Measurements from ENCODE around the gene SERPINA4.

Gene SERPINA4

DNA sequence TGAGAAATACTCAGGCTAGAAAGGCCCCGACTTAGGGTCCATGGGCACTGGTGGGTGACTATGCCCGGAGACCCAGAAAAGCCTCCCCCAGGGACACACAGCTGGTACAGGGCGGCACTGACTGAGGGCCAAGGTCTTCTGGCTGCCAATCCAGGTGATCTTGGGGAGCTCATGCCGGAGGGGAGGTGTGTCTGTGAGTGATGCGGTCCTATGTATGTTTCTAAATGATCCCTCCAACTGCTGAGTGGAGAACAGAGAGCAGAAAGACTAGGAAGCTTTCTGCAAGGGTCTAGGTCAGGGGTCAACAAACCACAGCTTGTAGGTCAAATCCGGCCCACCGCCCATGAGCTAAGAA lies 391 bp downstream of the SERPINA4 start:
- H3K9ac ChIP-seq (ENCODE audit: insufficient read length, low read depth) = no peak overlapping the region
- TF ChIP-seq YY1 (IDR thresholded peaks at IDR 0.05; ENCODE audit: insufficient read depth, insufficient read length) (no peak), ZNF274 (IDR thresholded peaks at IDR 0.05; ENCODE audit: low read depth, low read length) (no peak), SUZ12 (IDR thresholded peaks at IDR 0.05; ENCODE audit: extremely low read depth, insufficient read depth, insufficient read length) (no peak)
- no peak for DNase-seq (ENCODE audit: low read depth, low spot score)
- no peaks in the 10 kb centered on the region for H3K27me3 ChIP-seq (ENCODE audit: insufficient read depth, insufficient read length)
- H3K4me1 ChIP-seq (ENCODE audit: insufficient read depth, insufficient read length) = no peaks in the 10 kb centered on the region
- peaks cover 13% of the 10 kb centered on the region; the same call in 1 of the 2 replicates for H3K9me3 ChIP-seq (ENCODE audit: insufficient read depth, low read length)
- H3K4me3 ChIP-seq (ENCODE audit: insufficient read length, low read depth) = no peak overlapping the region
- no peaks in the 10 kb centered on the region for H3K36me3 ChIP-seq (ENCODE audit: insufficient read depth, insufficient read length, low read length)

DNA sequence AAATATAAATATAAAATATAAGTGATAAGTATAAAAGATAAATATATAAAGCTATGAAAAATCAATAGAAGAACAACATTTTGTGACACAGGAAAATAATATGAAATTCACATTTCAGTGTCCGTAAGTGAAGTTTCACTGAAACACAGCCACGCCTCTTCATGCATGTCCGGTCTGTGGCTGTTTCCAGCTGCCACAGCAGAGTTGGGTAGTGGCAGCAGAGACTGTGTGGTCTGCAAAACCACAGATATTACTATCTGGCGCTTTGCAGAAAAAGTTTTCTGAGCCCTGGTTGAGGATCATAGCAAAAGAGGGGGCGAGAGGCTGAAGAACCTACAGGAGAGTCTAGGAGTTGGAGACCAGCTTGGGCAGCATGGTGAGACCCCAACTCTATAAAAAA lies 780 bp downstream of the SERPINA4 start:
- TF ChIP-seq YY1 (IDR thresholded peaks at IDR 0.05; ENCODE audit: insufficient read depth, insufficient read length) (no peak), ZNF274 (IDR thresholded peaks at IDR 0.05; ENCODE audit: low read depth, low read length) (no peak), SUZ12 (IDR thresholded peaks at IDR 0.05; ENCODE audit: extremely low read depth, insufficient read depth, insufficient read length) (no peak)
- Histone ChIP-seq H3K9ac (ENCODE audit: insufficient read length, low read depth) (no peak overlapping the region), H3K36me3 (ENCODE audit: insufficient read depth, insufficient read length, low read length) (no peaks in the 10 kb centered on the region), H3K4me1 (ENCODE audit: insufficient read depth, insufficient read length) (no peaks in the 10 kb centered on the region), H3K9me3 (ENCODE audit: insufficient read depth, low read length) (peaks cover 10% of the 10 kb centered on the region; the same call in 1 of the 2 replicates), H3K27me3 (ENCODE audit: insufficient read depth, insufficient read length) (no peaks in the 10 kb centered on the region), H3K4me3 (ENCODE audit: insufficient read length, low read depth) (no peak overlapping the region)
- no peak for DNase-seq (ENCODE audit: low read depth, low spot score)

GRCh38 chr14:94562941-94563883 lies 2.0 kb downstream of the SERPINA4 start:
- Histone ChIP-seq H3K4me1 (ENCODE audit: insufficient read depth, insufficient read length) (no peaks in the 10 kb centered on the region), H3K27me3 (ENCODE audit: insufficient read depth, insufficient read length) (no peaks in the 10 kb centered on the region), H3K4me3 (ENCODE audit: insufficient read length, low read depth) (no peak overlapping the region)

GRCh38 chr14:94564381-94564780 lies 3.1 kb downstream of the SERPINA4 start:
- DNase-seq (ENCODE audit: low read depth, low spot score) = no peak
- no peak for TF ChIP-seq YY1 (IDR thresholded peaks at IDR 0.05; ENCODE audit: insufficient read depth, insufficient read length)
- no peak for TF ChIP-seq ZNF274 (IDR thresholded peaks at IDR 0.05; ENCODE audit: low read depth, low read length)
- no peak for TF ChIP-seq SUZ12 (IDR thresholded peaks at IDR 0.05; ENCODE audit: extremely low read depth, insufficient read depth, insufficient read length)

More at GRCh38 chr14:94562941-94563883, 2.0 kb downstream of the SERPINA4 start:
- Histone ChIP-seq H3K9me3 (ENCODE audit: insufficient read depth, low read length) (no peaks in the 10 kb centered on the region), H3K9ac (ENCODE audit: insufficient read length, low read depth) (no peak overlapping the region), H3K36me3 (ENCODE audit: insufficient read depth, insufficient read length, low read length) (no peaks in the 10 kb centered on the region)
- no peak for DNase-seq (ENCODE audit: low read depth, low spot score)
- TF ChIP-seq ZNF274 (IDR thresholded peaks at IDR 0.05; ENCODE audit: low read depth, low read length) (no peak), YY1 (IDR thresholded peaks at IDR 0.05; ENCODE audit: insufficient read depth, insufficient read length) (no peak), SUZ12 (IDR thresholded peaks at IDR 0.05; ENCODE audit: extremely low read depth, insufficient read depth, insufficient read length) (no peak)

GRCh38 chr14:94568186-94568585 lies 6.9 kb downstream of the SERPINA4 start:
- H3K9me3 ChIP-seq (ENCODE audit: insufficient read depth, low read length) = no peaks in the 10 kb centered on the region
- H3K36me3 ChIP-seq (ENCODE audit: insufficient read depth, insufficient read length, low read length) = no peaks in the 10 kb centered on the region
- H3K27me3 ChIP-seq (ENCODE audit: insufficient read depth, insufficient read length) = no peaks in the 10 kb centered on the region
- TF ChIP-seq ZNF274 (IDR thresholded peaks at IDR 0.05; ENCODE audit: low read depth, low read length) (no peak), SUZ12 (IDR thresholded peaks at IDR 0.05; ENCODE audit: extremely low read depth, insufficient read depth, insufficient read length) (no peak), YY1 (IDR thresholded peaks at IDR 0.05; ENCODE audit: insufficient read depth, insufficient read length) (no peak)
- H3K9ac ChIP-seq (ENCODE audit: insufficient read length, low read depth) = no peak overlapping the region
- DNase-seq (ENCODE audit: low read depth, low spot score) = no peak
- no peaks in the 10 kb centered on the region for H3K4me1 ChIP-seq (ENCODE audit: insufficient read depth, insufficient read length)
- no peak overlapping the region for H3K4me3 ChIP-seq (ENCODE audit: insufficient read length, low read depth)

More at GRCh38 chr14:94564381-94564780, 3.1 kb downstream of the SERPINA4 start:
- H3K36me3 ChIP-seq (ENCODE audit: insufficient read depth, insufficient read length, low read length) = no peaks in the 10 kb centered on the region
- H3K4me3 ChIP-seq (ENCODE audit: insufficient read length, low read depth) = no peak overlapping the region
- no peaks in the 10 kb centered on the region for H3K4me1 ChIP-seq (ENCODE audit: insufficient read depth, insufficient read length)
- no peaks in the 10 kb centered on the region for H3K27me3 ChIP-seq (ENCODE audit: insufficient read depth, insufficient read length)
- H3K9ac ChIP-seq (ENCODE audit: insufficient read length, low read depth) = no peak overlapping the region
- no peaks in the 10 kb centered on the region for H3K9me3 ChIP-seq (ENCODE audit: insufficient read depth, low read length)

- H3K9ac ChIP-seq (ENCODE audit: insufficient read length, low read depth) = no peak overlapping the region
- DNase-seq (ENCODE audit: low read depth, low spot score) = no peak
- no peaks in the 10 kb centered on the region for H3K27me3 ChIP-seq (ENCODE audit: insufficient read depth, insufficient read length)
- no peak overlapping the region for H3K4me3 ChIP-seq (ENCODE audit: insufficient read length, low read depth)
- no peaks in the 10 kb centered on the region for H3K9me3 ChIP-seq (ENCODE audit: insufficient read depth, low read length)
- H3K36me3 ChIP-seq (ENCODE audit: insufficient read depth, insufficient read length, low read length) = no peaks in the 10 kb centered on the region
- no peaks in the 10 kb centered on the region for H3K4me1 ChIP-seq (ENCODE audit: insufficient read depth, insufficient read length)
- TF ChIP-seq SUZ12 (IDR thresholded peaks at IDR 0.05; ENCODE audit: extremely low read depth, insufficient read depth, insufficient read length) (no peak), ZNF274 (IDR thresholded peaks at IDR 0.05; ENCODE audit: low read depth, low read length) (no peak), YY1 (IDR thresholded peaks at IDR 0.05; ENCODE audit: insufficient read depth, insufficient read length) (no peak)
Observed at GRCh38 chr14:94569381-94570001, 8.2 kb downstream of the SERPINA4 start.

- H3K9me3 ChIP-seq (ENCODE audit: insufficient read depth, low read length) = no peaks in the 10 kb centered on the region
- no peak overlapping the region for H3K9ac ChIP-seq (ENCODE audit: insufficient read length, low read depth)
- no peaks in the 10 kb centered on the region for H3K4me1 ChIP-seq (ENCODE audit: insufficient read depth, insufficient read length)
- DNase-seq (ENCODE audit: low read depth, low spot score) = no peak
- no peaks in the 10 kb centered on the region for H3K36me3 ChIP-seq (ENCODE audit: insufficient read depth, insufficient read length, low read length)
- H3K27me3 ChIP-seq (ENCODE audit: insufficient read depth, insufficient read length) = no peaks in the 10 kb centered on the region
- TF ChIP-seq SUZ12 (IDR thresholded peaks at IDR 0.05; ENCODE audit: extremely low read depth, insufficient read depth, insufficient read length) (no peak), YY1 (IDR thresholded peaks at IDR 0.05; ENCODE audit: insufficient read depth, insufficient read length) (no peak), ZNF274 (IDR thresholded peaks at IDR 0.05; ENCODE audit: low read depth, low read length) (no peak)
- no peak overlapping the region for H3K4me3 ChIP-seq (ENCODE audit: insufficient read length, low read depth)
Observed at GRCh38 chr14:94570002-94570400, 8.8 kb downstream of the SERPINA4 start.

All from NT2/D1 (cell line).